Amniotic epithelial cell (primary cell): Measurements from ENCODE around the gene MYLK2.

Experiments
- DNase-seq: peaks from one replicate; pipeline ENCODE4 v3.0.0-alpha.2; 2010; ENCODE audit warnings: low read depth

MYLK2 gene

DNA sequence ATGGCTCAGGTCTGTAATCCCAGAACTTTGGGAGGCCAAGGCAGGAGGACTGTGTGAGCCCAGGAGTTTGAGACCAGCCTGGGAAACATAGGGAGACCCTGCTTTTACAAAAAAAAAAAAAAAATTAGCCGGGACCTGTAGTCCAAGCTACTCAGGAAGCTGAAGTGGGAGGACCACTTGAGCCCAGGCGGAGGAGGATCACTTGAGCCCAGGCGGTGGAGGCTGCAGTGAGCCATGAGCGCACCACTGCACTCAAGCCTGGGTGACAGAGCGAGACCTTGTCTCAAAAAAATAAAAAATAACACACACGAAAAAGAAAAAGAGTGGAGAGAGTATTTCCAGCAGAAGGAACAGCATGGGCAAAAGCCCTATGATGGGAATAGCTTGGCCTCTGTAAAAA is 53.2 kb downstream of the MYLK2 start:
- no peak for DNase-seq

DNA sequence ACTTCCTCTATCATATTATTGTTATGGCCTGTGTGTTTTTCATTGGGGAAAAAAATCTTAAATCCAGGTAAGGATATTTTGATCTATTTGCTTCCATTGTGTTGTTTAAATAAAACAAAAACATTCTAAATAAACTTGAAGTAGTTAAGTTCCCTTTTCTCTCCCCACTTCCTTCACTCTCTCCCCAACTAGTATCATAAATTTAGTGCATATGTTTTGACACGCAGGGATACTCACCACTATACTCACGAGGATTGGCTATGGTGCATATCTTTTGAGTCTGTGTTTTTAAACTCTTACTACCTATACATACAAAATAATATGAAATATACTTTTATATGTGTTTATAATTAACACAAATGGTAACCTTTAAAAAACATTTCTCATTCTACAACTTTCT is 56.5 kb downstream of the MYLK2 start:
- no peak for DNase-seq

DNA sequence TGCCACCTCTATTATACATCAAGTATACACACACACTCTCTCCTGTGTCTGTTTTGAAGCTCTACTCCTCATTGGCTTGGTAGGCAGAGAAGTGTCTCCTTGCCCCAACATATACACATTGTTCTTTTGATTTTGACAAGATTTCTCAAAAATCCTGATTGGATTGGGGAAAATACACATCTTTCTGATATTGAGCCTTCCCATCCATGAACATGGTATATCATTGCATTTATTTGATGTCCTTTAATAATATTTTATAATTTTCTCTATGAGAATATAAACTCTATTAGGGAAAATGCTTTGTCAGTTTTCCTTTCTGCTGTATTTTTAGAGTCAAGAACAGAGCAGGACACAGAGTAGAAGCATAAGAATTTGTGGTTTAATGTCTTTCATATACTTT is 58.5 kb downstream of the MYLK2 start:
- DNase-seq, result no peak

DNA sequence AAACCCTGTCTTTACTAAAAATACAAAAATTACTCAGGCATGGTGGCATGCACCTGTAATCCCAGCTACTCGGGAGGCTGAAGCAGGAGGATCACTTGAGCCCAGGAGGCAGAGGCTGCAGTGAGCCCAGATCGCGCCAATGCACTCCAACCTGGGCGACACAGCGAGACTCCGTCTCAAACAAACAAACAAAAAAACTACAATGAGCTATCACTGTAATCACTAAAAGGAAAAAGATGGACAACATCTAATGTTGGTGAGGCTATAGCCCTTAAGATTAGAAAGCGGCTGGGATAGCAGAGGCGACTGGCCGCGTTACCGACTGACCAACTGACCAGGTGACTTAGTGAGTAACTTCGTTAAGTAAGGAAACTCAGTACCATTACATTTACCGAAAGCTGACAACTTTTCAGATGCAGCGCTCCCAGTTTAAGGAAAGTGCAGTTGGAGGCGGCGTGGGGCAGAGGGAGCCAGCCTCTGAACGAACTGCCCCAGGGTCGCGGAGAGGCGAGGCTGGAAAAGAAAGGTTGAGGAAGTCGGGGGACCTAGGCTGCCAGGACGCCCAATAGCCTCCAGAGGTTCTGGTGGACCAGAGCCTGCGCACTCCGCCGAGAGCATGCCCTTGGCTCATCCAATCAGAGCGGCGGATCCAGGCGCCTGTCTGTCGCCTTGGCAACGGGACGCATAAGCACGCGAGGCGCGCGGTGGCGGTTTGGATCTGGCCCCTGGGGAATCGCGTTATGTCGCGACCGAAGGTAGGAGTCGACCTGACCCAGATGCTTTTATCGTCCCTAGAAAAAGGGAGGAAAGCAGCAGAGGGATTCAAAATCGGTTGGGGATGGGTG is 60.2 kb downstream of the MYLK2 start:
- peak; percentile 94 for DNase-seq

DNA sequence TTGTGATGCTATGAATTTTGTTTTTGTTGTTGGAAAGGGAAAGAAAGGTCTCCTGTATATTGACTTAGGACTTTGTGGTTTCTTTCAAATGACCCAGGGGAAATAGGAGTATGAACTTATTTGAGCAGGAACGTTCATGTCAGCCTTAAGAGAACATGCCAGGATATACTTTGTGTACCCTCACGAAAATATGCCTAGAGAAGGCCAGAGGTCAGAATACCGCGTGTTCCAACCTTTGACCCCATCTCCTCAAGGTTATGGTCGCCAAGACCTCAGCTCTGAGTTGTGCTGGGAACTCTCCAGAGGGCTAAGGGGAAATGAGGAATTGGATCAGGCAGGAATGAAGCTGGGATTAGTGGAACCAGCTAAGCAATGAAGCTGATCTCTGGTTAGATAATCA is 62.8 kb downstream of the MYLK2 start:
- DNase-seq, result no peak

DNA sequence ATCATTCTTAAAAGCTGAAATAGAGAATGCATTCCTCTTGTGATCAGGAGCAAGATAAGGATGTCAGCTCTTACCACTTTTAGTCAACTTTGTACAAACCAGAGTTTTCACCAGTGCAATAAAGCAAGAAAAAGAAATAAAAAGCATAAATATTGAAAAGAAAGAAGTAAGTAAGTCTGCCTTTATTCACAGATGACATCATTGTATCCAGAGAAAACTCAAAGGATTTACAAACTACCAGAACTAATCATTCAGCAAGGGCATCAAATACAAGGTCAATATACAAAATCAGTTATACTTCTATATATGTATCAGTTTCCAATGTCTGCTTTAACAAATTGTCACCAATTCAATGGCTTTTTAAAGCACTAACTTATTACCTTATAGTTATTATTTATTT is 64.7 kb downstream of the MYLK2 start:
- DNase-seq, result no peak
